HG03520 (cell line): ENCODE measurements around the gene PALS2.

Experiments
- ATAC-seq: cut with Tn5 transposase; IDR thresholded peaks from one replicate; pipeline ENCODE4 v1.9.1; 2021; ENCODE audit warnings: mild to moderate bottlenecking, moderate library complexity; ENCODE audit not compliant: unreplicated experiment

The PALS2 gene

DNA sequence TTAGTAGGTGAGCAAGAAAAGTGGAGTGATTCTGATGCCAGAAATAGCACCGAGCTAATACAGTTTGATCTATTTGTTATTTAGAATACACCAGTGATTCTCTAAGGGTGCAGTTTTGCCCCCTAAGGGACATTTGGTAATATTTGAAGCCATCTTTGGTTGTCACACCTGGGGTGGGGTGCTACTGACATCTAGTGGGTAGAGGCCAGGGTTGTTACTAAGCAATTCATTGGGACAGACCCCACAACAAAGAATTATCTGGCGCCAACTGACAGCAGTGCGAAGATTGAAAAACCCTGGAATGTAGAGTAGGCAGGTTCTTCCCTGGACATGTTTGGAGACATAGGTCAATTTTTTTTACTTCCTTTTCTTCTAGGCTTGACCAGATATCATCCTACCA lies 14.6 kb downstream of the PALS2 start:
- ATAC-seq = peak; percentile 70

DNA sequence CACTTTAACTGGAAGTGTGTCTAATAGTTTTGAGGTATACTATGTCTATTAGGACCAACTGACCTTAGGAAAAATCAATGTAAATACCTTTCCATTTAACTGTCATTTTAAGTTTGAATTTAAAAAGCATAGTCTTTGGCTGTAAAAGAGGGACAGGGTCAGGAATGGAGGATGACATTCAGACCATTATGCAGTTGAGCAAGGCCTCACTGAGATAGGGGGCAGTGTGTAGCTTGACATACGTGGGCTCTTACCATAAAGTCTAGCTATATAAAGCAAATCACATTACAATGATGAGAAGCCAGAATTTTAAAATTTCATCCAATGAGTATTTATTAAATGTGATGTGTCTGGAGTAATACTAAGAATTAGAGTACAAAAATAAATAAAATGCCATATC lies 17.9 kb downstream of the PALS2 start:
- ATAC-seq = no peak

DNA sequence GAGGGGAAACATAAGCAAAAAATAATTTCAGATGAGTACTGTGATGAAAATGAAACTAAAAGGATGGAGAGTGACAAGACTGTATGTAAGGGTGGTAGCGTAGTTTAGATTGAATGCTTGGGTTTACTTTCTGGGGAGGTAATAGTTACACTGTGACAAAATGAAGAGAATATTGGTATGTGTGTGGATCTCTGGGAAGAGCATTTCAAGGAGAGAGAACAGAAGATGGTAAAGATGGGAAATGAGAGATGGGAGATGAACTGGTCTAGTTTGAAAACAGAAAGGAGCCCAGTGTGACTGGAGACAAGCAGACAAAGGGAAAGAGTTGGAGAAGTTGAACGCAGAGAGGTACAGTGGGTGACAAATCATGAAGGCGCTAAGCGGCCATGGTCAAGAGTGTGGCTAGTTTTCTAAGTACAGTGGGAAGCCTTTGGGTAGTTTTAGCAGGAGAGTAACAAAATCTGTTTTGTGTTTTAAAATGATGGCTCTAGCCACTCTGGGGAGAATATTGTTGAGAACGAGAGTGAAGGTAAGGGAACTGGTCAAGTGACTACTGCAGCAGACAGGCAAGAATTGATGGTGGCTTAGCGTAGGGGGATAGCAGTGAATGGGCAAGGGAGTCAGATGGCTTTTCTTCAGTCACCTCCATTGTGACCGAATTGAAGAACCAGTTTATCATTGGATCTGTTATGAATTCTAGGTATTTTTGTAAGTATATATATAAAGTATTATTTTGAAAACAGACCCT lies 22.6 kb downstream of the PALS2 start:
- peak; percentile 62 for ATAC-seq

DNA sequence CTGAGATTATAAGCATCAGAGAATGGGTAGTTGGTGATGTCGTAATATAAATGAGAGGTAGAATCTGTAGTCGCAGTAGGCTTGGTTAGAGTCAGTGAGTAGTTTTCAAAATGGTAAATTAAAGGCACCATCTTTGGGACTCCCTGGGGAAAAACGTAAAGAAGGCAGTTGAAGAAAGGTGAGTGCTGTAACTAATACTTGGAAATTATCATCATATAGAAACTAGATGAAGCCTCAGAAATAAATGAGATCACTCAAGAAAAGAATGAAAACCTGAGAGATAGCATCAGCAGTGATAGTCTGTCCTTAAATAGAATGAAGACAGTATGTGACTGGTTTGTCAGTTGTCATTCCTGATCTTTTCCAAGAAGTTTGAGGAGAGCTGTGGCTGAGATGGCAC lies 23.8 kb downstream of the PALS2 start:
- no peak for ATAC-seq

DNA sequence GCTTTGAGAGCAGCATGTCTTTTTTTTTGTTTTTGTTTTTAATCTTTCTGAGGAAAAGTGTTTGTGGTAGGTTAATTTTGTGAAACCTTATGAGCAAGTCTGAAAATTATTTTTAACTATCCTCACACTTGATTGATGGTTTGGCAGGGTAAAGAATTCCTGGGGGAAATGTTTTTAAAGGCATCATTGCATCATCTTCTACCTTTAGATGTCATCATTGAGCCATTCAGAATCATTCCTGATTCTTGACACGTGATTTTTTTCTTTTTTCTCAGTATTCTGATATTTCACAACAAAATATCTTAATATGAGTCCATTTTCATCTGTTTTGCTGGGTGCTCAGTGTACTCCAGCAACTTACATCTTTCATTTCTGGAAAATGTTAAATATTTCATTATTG lies 28.3 kb downstream of the PALS2 start:
- ATAC-seq = no peak

DNA sequence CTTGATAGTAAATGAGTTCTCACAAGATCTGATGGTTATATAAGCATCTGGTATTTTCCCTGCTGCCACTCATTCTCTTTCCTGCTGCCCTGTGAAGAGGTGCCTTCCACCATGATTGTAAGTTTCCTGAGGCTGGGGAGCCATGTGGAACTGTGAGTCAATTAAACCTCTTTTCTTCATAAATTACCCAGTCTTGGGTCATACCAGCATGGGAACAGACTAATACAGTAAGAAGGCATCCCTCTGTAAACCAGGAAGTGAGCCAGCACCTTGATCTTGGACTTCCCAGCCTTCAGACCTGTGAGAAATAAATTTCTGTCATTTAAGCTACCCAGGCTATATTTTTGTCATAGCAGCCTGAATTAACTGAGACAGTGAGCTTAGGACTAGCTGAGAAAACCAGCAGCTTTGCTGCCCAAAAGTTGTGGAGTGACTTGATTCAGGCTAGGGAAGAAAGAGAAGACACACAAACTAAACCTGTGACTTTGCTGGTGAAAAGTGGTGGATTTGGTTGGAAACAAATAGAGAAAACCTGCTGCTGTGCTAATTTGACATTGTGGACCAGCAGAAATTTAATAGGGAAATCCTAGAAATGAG lies 29.7 kb downstream of the PALS2 start:
- ATAC-seq = no peak

DNA sequence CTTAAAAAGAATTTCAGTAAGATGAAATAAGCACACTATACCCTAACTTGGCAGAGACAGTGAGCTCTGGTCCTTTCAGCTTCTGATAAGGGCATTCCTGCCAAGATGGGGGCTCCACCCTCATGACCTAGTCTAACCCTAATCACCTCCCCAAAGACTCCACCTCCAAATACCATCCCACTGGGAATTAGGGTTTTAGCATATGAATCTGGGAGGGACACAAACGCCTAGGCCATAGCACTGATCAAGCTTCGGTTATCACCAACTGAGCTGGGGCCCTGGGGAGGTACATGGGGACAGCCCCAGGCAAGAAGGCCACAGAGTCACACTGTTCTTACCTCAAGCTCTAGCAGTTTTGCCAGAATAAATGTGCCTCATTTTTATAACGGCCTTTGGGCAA lies 31.4 kb downstream of the PALS2 start:
- no peak for ATAC-seq

DNA sequence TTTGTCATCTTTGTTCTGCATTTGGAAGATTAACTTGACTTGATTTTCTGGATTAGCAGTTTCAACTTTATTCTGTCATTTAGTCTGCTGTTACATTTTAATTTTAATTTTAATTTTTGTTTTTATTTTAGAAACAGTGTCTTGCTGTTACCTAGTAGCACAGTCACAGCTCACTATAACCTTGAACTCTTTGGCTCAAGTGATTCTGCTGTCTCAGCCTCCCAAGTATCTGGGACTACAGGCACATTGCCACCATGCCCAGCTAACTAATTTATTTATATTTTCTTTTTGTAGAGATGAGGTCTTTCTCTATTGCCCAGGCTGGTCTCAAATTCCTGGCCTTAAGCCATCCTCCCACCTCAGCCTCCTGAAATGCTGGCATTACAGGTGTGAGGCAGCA lies 35.3 kb downstream of the PALS2 start:
- ATAC-seq = no peak

DNA sequence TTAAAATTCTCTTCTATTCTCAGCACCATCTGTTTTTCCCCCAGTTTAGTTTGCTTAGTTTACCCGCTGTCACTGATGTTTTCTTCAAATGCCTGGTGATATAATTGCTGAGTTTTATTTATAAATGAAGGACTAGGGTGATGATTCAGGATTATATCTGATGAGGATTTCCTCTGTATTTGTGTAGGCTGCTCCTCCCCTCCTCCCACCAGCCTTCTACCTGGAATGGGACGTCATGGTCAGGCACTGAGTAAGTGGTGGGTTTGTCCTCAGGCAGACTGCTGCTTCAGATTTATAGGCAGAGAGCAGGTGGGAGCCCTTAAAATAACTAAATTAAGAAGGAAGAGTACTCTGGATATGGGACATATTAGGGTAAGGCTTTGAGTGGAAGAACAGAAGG lies 35.8 kb downstream of the PALS2 start:
- no peak for ATAC-seq

DNA sequence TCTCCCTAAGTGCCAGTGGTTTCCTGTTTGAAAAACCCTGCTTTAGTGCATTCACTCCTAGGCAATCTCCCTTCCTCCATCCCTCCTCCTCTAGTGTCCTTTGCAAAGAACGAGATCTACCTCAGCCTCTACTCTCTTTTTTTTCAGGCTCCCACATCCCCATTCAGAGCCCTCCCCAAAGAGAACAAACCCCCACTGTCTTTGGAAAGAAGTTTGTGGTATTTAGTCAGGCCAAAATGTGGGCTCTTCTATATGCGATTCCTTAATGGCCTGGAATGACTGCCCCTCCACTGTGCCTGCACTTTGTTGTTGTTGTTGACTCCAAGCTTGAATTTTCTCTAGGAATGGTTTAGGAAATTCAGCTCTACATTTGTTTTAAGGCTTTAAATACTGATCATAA lies 36.3 kb downstream of the PALS2 start:
- ATAC-seq = no peak

DNA sequence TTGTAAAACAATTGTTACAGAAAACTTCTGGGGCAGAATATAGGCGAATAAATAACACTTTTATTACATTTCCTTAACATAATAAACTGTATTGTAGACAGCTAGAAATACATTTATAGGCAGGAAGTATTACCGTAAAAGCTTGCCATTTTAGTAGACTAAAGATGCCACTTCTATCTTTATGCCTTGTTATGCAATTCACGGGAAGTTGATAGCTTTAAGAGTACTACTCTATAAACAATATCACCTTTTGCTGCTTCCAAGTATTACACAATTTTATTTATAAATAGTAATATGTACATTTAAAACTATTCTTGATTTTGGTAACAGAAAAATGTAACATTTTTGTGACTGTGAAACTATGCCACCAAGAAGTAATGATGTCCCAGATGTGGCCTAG lies 37.9 kb downstream of the PALS2 start:
- ATAC-seq = no peak

DNA sequence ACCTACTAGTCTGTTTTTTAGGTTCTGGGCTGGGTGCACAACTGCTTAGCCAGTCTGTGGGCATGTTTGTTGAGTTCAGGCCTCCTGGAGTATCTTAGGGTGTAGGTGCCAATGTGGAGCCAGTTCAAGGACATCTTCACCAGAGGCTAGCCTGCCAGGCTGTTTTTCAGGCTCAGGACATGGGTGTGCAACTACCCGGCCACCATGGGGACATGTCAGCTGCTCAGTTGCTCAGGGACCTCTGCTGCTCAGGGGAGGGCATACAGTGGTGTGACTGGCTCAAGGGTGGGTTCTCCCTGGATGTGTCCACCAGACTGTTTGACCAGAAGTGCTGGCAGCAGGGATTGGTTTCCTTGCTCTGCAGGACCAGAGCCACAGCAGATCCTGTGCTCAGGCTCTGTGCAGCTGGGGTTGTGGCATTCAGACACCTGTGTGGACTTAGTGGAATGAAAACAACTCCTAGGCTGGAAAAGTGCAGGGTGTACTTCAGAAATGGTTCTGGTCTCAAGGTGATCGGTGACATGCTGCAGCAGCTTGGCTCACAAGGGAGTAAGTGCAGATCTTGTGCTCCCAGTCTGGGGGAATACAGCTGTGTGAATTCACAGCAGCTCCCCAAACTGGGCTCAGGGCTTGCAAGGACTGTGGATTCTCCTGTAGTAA lies 44.8 kb downstream of the PALS2 start:
- ATAC-seq = no peak

DNA sequence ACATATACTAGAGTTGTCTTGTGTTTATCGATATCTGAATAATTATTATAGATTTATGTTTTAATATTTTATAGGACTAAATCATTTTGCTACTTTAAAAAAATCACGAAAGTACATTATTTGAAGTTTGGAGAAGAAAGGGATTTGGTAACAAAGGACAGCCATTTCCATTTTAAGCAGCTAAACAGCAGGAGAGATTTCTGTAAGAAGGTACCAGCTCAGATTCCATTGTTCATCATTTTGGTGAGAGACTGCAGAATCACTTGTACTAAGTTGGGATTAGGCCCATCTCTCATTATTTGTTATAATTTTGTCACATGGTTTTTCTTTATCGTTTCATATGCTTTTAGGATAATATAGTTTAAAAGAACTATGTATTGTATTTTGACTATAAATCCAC lies 46.7 kb downstream of the PALS2 start:
- no peak for ATAC-seq

DNA sequence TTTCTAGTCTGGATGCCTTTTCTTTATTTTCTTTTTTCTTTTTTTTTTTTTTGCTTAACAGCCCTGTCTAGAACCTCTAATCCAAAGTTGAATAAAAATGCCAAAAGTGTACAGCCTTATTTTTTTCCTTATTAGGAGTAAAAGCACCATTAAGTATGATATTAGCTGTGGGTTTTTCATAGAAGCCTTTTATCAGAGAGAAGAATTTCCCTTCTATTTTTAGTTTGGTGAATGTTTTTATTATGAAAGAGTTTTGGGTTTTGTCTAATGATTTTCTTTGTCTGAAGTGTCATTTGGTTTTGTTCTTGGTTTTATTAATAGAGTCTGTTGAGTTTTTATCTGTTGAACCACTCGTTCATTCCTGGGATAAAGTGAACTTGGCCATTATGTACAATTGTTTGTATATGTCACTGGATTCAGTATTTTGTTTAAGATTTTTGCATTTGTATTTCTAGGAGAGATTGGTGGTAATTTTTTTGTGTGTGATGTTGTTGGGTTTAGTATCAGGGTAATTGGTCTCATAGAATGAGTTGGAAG lies 49.5 kb downstream of the PALS2 start:
- no peak for ATAC-seq
